Epidermal melanocyte (primary cell): ENCODE measurements around the gene ZNF346.
A peak's percentile ranks its signal among the peaks of the same experiment; 100 is the strongest.

Experiments used
- DNase-seq: peaks from one replicate; pipeline ENCODE4 v3.0.0; 2011; ENCODE audit warnings: low spot score; ENCODE audit not compliant: insufficient read length

Gene ZNF346

DNA sequence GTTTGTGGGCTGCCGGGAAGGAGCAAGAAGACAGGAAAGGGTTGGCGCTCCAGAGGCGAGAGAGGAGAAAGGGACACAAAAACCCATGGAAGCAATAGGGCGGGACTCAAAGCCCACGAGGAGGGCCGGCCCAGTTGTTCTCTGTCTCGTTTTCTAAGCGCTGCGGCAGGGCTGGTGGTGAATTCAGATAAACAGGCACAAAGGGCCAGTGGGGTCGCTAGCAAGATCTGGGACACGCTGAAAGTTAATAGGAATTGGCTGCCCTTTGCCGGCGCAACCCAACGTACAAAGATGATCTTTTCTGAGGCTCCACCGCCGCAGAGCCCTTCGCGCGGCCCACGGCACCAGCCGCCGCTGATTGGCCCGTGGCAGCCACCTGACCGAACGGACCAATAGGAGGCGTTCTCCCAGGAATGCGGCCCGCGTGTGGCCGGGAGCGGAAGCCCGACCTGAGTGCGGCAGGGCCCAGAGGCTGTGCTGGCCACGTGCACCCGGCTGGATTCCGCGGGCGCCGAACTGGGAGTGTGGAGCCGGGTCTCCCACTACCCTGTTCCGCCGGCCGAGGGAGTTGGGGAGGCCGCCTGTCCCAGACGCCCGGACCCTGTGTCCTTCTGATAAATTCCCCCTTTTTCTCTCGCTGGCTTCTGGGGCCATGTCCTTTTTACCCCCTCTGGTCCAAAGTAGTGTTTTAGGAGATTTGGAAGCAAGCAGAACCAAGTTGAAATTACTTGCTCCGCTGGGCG is 94.3 kb downstream of the ZNF346 start:
- peak; percentile 86 for DNase-seq

DNA sequence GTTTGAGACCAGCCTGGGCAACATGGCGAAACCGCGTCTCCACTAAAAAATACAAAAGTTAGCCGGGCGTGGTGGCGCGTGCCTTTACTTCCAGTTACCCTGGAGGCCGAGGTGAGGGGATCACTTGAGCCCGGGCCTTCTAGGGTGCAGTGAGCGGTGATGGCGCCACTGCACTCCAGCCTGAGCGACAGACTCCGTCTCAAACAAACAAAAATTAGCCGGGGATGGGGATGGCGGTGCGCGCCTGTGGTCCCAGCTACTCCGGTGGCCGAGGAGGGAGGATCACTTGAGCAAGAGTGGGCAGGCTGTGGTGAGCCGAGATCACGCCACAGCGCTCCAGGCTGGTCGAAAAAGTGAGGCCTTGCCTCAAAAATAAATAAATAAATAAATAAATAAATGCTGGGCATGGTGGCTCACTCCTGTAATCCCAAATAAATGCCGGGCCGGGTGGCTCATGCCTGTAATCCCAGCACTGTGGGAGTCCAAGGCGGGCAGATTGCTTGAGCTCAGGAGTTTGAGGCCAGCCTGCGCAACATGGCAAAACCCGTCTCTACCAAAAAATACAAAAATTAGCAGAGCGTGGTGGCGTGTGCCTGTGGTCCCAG is 95.0 kb downstream of the ZNF346 start:
- DNase-seq: no peak

DNA sequence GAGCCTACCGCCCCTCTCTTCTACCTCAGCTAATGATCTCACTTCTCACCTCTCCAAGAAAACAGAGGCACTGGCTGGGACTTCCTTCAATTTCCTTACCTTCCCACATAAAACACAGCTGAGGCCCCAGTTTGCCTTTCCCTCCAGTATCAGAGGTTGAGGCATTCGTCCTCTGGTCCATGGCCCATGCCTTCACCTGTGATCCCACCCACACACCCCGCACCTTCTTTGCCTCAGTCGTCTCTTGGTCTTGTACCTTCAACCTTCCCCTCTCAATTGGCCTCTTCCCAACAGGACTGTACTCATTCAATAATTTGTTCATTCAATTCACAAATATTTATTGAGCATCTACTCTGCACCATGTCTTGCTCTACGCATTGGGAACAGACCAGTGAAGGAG is 100.1 kb downstream of the ZNF346 start:
- no peak for DNase-seq

DNA sequence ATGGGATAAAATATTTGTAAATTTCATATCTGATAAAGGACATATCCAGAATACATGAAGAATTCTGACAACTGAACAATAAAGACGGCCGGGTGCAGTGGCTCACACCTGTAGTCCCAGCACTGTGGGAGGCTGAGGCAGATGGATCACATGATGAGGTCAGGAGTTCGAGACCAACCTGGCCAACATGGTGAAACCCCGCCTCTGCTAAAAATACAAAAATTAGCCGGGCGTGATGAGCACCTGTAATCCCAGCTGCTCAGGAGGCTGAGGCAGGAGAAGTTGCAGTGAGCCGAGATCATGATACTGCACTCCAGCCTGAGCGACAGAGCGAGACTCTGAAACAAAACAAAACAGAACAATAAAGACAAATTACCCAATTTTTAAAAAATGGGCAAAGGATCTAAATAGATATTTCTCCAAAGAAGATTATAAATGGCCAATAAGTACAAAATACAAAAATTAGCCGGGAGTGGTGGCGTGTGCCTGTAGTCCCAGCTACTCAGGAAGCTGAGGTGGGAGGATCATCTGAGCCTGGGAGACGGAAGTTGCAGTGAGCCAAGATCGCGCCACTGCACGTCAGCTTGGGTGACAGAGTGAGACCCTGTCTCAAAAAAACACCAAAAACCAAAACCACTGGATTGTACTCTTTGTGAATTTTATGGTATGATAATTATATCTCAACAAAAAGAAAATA is 101.4 kb downstream of the ZNF346 start:
- DNase-seq: no peak

DNA sequence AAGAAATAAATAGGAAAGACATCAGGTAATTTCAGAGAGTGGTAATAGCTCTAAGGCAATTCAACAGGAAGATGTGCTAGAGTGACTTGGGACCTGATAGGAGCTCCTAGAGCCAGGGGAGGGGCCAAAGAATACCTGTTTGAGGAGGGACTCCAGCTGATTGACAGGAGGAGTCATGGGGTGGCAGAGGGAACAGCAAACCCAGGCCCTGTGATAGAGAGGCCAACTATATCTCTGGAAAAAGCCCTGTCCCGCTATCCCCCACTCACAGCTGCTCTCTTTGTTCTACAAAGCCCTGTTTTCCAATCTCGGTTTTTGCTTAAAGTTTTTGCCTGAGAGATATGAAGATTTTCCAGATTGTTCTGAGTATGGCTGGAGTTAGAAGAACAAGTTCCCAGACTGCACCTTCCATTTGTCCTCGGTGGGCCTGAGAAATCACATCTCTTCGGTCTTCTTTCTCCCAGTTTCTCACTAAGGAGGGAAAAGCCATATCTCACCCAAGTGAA is 102.0 kb downstream of the ZNF346 start:
- no peak for DNase-seq

DNA sequence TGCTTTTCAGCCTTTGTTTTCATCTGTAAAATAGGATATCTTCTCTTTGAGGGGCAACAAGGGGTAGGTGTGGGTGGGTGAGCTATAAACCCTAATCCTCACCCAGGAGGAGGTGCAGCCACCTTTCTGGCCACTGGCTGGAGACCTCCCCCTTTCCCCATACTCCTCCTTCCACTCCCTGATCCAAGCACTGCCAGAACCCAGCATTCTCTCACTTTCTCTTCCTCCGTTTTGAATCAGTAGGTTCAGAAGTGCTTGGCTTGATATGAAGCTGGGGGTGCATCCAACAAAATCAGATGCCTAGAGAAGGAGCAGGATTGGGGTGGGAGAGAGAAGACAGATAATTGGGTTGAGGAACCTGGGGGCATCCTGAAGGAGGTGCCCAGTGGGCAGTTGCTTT is 104.3 kb downstream of the ZNF346 start:
- DNase-seq: no peak

DNA sequence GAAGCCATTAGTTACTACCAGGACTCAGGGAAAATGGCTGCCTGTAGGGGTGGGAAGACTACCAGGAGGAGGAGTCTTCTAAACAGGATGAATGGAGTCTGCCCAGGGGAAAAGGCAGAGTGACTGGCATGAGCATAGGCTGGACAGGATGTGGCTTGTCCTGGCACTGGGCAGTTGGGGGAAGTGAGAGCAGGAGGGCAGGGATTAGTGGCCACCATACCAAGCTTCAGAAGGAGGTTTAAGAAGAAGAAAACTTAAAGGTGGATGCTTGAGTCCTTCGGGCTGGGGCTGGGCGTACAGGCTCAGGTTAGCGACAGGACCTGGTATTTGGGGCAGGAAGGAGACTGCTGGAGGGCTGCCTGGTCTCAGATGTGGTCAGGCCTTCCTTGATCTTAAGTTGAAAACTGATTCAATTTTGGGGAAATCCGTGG is 106.1 kb downstream of the ZNF346 start:
- DNase-seq: no peak

DNA sequence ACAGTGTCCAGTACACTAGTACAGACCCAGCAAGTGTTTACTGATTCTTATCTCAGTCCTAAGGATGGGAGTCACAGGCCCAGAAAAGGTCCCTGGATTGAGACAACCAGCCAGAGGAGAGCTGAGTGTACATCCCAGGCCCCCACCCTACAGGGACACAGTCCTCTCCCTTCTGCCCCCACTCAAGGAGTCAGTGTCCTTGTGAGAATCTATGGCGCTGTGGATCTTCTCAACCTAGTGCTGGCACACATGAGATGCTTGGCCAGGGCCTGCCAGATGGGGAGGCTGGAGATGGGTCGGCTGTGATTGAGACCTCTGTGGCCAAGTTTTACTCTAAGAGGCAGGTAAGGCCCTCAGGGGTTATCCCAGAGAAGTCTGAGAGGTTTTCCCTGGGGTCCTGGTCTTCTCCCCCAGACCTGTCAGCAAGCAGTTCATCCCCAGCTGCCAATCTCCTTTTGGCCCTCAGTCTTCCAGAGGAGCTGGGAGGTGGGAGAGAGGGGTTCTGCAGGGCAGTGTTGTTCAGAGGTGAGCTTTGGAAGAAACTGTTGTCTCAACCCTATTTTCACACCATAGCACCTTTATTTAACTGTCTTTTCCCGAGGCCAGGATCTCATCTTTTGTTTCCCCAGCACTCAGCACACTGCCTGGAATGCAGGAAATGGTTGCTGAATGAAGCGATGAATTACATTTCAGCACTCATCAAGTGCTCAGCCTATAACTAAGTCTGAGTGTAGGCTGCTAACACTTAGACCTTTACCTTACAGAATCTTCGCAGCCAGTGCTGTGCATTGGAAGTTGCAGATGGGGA is 107.9 kb downstream of the ZNF346 start:
- DNase-seq: no peak
